OCI-LY1 (cell line): Measurements from ENCODE around the gene CNTN6.

Experiments used
- H2AFZ ChIP-seq: fragments of 200-600 bp; sonication (generic), shearing (Covaris generic); 2 replicates; pipeline ENCODE4 v1.6.0; 2014; ENCODE audit warnings: antibody characterized with exemption, mild to moderate bottlenecking, low read length
- H3F3A ChIP-seq: fragments of 200-600 bp; sonication (generic), shearing (Covaris generic); 2 replicates; pipeline ENCODE4 v1.6.0; 2014; ENCODE audit warnings: mild to moderate bottlenecking, antibody characterized with exemption, low read length, moderate library complexity; ENCODE audit not compliant: insufficient read depth
- H3K27ac ChIP-seq: fragments of 200-600 bp; sonication (generic); 2 replicates; pipeline ENCODE4 v1.5.1; 2014; ENCODE audit warnings: low read length, mixed run types, mild to moderate bottlenecking, low read depth; ENCODE audit not compliant: poor library complexity, severe bottlenecking
- H3K27me3 ChIP-seq: fragments of 200-600 bp; sonication (generic); 2 replicates; pipeline ENCODE4 v1.6.0; 2014; ENCODE audit warnings: antibody characterized with exemption, mild to moderate bottlenecking, low read length, moderate library complexity; ENCODE audit not compliant: insufficient read depth
- H3K36me3 ChIP-seq: fragments of 200-600 bp; sonication (generic); 2 replicates; pipeline ENCODE4 v1.6.1; 2014; ENCODE audit warnings: mild to moderate bottlenecking, antibody characterized with exemption, low read length, moderate library complexity, mixed read lengths; ENCODE audit not compliant: insufficient read depth
- H3K4me1 ChIP-seq: fragments of 200-600 bp; sonication (generic); 2 replicates; pipeline ENCODE4 v1.5.1; 2014; ENCODE audit warnings: mild to moderate bottlenecking, low read length, moderate library complexity; ENCODE audit not compliant: insufficient read depth, severe bottlenecking
- H3K4me2 ChIP-seq: fragments of 200-600 bp; sonication (generic), shearing (Covaris generic); 2 replicates; pipeline ENCODE4 v1.6.1; 2014; ENCODE audit warnings: low read length
- H3K4me3 ChIP-seq: fragments of 200-600 bp; sonication (generic); 2 replicates; pipeline ENCODE4 v1.5.1; 2014; ENCODE audit warnings: low read length, low read depth, mild to moderate bottlenecking, mixed read lengths; ENCODE audit not compliant: poor library complexity, severe bottlenecking
- H3K79me2 ChIP-seq: fragments of 200-600 bp; shearing (Covaris generic); 2 replicates; pipeline ENCODE4 v1.6.1; 2016; ENCODE audit warnings: mixed run types, low read length, mixed read lengths; ENCODE audit not compliant: insufficient read depth
- H3K9ac ChIP-seq: fragments of 200-600 bp; sonication (generic), shearing (Covaris generic); 2 replicates; pipeline ENCODE4 v1.6.1; 2014; ENCODE audit warnings: mild to moderate bottlenecking, low read length, mixed read lengths
- H3K9me2 ChIP-seq: fragments of 200-600 bp; sonication (generic), shearing (Covaris generic); 2 replicates; pipeline ENCODE4 v1.6.1; 2014; ENCODE audit warnings: low read depth, mild to moderate bottlenecking, low read length, mixed read lengths
- H3K9me3 ChIP-seq: fragments of 200-600 bp; shearing (Covaris generic); 2 replicates; pipeline ENCODE4 v1.6.1; 2014; ENCODE audit warnings: low read length, mixed read lengths
- H4K20me1 ChIP-seq: fragments of 200-600 bp; sonication (generic), shearing (Covaris generic); 2 replicates; pipeline ENCODE4 v1.6.0; 2016; ENCODE audit warnings: mild to moderate bottlenecking, low read length; ENCODE audit not compliant: insufficient read depth
- EZH2 ChIP-seq: fragments of 200-600 bp; sonication (generic), shearing (Covaris generic); IDR thresholded peaks from 2 replicates; pipeline ENCODE4 v1.8.0; 2017; ENCODE audit warnings: borderline replicate concordance, mixed run types, mild to moderate bottlenecking, antibody characterized with exemption, low read length, moderate library complexity, mixed read lengths
- TF ChIP-seq, protein P1 (sequence below): fragments of 200-600 bp; sonication (generic), shearing (Covaris generic); IDR thresholded peaks from 2 replicates; pipeline ENCODE4 v1.5.1; 2017; ENCODE audit warnings: mild to moderate bottlenecking, antibody characterized with exemption, low read length, moderate library complexity, mixed read lengths

Gene CNTN6

DNA sequence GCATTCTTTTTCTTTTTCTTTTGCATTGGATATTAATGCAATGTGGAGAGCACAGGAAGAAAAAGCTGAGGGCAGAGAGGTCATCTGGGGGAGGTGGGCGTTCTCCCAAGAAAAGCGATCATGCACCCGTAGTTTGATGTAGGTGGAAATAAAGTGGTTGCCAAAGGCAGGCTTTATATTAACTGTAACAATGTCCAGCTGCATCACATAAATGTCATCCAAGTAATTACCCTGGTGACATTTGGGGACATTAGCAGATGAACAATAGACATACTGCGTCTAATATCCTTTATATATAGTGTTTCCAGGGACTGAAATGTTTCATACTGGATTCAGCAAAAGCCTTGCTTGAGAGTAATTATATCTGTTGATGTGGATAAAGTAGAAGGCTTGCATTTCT is 135.5 kb downstream of the CNTN6 start:
- H3K36me3 ChIP-seq, result no peaks in the 10 kb centered on the region
- no peak overlapping the region for H3K4me3 ChIP-seq
- H3K27ac ChIP-seq, result no peak overlapping the region
- H3K9ac ChIP-seq, result no peak overlapping the region
- H3K79me2 ChIP-seq, result no peaks in the 10 kb centered on the region
- no peak overlapping the region for H3K4me2 ChIP-seq
- no peaks in the 10 kb centered on the region for H4K20me1 ChIP-seq
- H3K4me1 ChIP-seq, result no peaks in the 10 kb centered on the region
- no peaks in the 10 kb centered on the region for H3K27me3 ChIP-seq
- H3K9me2 ChIP-seq, result no peaks in the 10 kb centered on the region
- H3K9me3 ChIP-seq, result no peaks in the 10 kb centered on the region
- no peaks in the 10 kb centered on the region for H3F3A ChIP-seq
- no peak for TF ChIP-seq EZH2
- TF ChIP-seq, protein P1, sequence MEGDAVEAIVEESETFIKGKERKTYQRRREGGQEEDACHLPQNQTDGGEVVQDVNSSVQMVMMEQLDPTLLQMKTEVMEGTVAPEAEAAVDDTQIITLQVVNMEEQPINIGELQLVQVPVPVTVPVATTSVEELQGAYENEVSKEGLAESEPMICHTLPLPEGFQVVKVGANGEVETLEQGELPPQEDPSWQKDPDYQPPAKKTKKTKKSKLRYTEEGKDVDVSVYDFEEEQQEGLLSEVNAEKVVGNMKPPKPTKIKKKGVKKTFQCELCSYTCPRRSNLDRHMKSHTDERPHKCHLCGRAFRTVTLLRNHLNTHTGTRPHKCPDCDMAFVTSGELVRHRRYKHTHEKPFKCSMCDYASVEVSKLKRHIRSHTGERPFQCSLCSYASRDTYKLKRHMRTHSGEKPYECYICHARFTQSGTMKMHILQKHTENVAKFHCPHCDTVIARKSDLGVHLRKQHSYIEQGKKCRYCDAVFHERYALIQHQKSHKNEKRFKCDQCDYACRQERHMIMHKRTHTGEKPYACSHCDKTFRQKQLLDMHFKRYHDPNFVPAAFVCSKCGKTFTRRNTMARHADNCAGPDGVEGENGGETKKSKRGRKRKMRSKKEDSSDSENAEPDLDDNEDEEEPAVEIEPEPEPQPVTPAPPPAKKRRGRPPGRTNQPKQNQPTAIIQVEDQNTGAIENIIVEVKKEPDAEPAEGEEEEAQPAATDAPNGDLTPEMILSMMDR, result no peak
- H2AFZ ChIP-seq, result no peak overlapping the region

DNA sequence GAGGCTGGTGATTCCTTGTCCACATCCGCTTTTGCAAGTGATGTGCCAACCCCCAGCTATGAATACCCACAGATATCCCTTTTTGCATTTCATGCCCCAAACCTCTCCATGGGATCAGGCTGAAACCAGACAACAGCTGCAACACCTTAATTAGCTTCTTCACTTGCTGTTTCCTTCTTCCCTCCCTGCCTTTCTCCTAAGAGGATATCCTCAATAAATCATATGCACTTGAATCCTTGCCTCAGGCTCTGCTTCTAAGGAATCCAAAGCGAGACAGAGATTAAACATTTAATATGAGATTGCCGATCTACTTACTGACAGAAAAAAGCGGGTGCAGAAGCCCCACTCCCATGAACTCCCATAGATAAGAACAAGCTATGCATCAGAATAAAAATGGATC is 138.1 kb downstream of the CNTN6 start:
- H3K27ac ChIP-seq, result no peak overlapping the region
- no peaks in the 10 kb centered on the region for H3K79me2 ChIP-seq
- TF ChIP-seq, protein P1, result no peak
- TF ChIP-seq EZH2, result no peak
- H3K9me2 ChIP-seq, result no peaks in the 10 kb centered on the region
- H3K4me1 ChIP-seq, result no peaks in the 10 kb centered on the region
- no peaks in the 10 kb centered on the region for H3K9me3 ChIP-seq
- H3K4me2 ChIP-seq, result no peak overlapping the region
- no peak overlapping the region for H3K9ac ChIP-seq
- no peak overlapping the region for H2AFZ ChIP-seq
- H4K20me1 ChIP-seq, result no peaks in the 10 kb centered on the region
- no peaks in the 10 kb centered on the region for H3F3A ChIP-seq
- H3K36me3 ChIP-seq, result no peaks in the 10 kb centered on the region
- H3K27me3 ChIP-seq, result no peaks in the 10 kb centered on the region
- no peak overlapping the region for H3K4me3 ChIP-seq

DNA sequence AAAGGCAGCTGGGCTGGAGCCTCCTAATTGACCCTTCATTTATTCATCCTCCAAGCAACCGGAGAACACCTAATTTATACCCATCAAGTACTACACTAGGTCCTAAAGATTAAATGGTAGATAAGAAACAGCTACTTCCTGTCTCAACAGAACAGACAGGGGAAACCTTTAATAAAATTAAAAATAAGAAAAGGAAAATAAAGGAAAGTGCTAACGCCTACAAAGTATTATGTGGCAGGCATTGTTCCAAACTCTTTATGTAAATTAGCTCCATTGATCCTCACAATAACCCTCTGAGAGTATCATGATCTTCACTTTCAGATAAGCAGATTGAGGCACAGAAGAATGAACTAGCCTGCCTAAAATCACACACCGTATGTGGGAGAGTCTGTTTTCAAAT is 139.5 kb downstream of the CNTN6 start:
- no peaks in the 10 kb centered on the region for H3K9me3 ChIP-seq

More for the DNA sequence above, 139.5 kb downstream of the CNTN6 start:
- Histone ChIP-seq H3K4me1 (no peaks in the 10 kb centered on the region), H3K27me3 (no peaks in the 10 kb centered on the region), H4K20me1 (no peaks in the 10 kb centered on the region), H3K27ac (no peak overlapping the region), H2AFZ (no peak overlapping the region), H3K36me3 (no peaks in the 10 kb centered on the region), H3K4me3 (no peak overlapping the region), H3K4me2 (no peak overlapping the region), H3K9ac (no peak overlapping the region), H3K9me2 (no peaks in the 10 kb centered on the region), H3K79me2 (no peaks in the 10 kb centered on the region), H3F3A (no peaks in the 10 kb centered on the region)
- TF ChIP-seq, protein P1, result no peak
- TF ChIP-seq EZH2, result no peak
